ENCODE data around the gene CADM2.

DNA sequence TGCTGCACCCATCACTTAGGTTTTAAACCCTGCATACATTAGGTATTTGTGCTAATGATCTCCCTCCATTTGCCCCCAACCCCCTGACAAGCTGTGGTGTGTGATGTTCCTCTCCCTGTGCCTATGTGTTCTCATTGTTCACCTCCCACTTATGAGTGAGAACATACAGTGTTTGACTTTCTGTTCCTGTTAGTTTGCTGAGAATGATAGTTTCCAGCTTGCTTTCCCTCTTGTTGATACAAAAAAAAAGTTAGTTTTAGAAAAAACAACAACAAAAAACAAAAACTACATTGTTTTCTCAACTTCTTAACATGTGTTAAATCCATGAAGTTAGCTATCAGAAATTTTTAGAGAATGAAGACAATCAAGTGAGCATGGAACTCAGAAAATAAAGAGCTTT is 1079.1 kb downstream of the CADM2 start:
- TF ChIP-seq, protein P1, sequence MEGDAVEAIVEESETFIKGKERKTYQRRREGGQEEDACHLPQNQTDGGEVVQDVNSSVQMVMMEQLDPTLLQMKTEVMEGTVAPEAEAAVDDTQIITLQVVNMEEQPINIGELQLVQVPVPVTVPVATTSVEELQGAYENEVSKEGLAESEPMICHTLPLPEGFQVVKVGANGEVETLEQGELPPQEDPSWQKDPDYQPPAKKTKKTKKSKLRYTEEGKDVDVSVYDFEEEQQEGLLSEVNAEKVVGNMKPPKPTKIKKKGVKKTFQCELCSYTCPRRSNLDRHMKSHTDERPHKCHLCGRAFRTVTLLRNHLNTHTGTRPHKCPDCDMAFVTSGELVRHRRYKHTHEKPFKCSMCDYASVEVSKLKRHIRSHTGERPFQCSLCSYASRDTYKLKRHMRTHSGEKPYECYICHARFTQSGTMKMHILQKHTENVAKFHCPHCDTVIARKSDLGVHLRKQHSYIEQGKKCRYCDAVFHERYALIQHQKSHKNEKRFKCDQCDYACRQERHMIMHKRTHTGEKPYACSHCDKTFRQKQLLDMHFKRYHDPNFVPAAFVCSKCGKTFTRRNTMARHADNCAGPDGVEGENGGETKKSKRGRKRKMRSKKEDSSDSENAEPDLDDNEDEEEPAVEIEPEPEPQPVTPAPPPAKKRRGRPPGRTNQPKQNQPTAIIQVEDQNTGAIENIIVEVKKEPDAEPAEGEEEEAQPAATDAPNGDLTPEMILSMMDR (conservative IDR thresholded peaks at IDR 0.05; ENCODE audit: low read depth, low read length) = no peak
- no peak for TF ChIP-seq EZH2 (IDR thresholded peaks at IDR 0.05; ENCODE audit: borderline replicate concordance, low read depth, low read length, poor library complexity, severe bottlenecking)

All from A673 (cell line).